AML-193 (cell line): Measurements from ENCODE around the gene CTSW.
A peak's percentile ranks its signal among the peaks of the same experiment; 100 is the strongest.

Experiments
- DNase-seq, 2 experiments: peaks; one replicate each; lab custom pipeline; 2025; lab: John Stamatoyannopoulos, UW

The CTSW gene

DNA sequence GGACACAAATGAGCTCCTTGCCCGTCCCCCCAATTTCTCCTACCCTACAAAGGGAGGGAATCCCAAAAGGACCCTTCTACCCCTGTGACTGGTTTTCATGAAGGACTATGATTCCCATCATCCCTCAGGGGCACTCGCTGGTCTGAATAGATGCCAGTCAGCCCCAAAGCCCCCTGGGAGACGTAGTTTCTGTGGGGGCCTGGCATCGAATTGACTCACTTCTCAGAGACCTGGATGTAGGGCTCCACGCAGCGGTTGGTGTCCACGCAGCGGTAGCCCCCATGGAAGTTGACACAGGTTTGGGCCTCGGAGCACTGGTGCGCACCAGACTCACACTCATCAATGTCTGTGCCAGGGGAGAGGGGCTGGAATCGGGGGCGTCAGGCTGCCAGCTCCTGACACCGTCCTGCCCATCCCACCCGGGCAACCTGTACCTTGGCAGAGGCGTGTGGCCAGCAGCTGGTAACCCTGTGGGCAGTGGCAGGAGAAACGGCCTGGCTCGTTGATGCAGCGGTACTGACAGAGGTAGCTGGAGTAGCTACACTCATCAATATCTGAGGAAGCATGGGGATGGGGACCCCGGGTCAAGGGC lies 11.5 kb upstream of the CTSW start:
- DNase-seq: no peak

DNA sequence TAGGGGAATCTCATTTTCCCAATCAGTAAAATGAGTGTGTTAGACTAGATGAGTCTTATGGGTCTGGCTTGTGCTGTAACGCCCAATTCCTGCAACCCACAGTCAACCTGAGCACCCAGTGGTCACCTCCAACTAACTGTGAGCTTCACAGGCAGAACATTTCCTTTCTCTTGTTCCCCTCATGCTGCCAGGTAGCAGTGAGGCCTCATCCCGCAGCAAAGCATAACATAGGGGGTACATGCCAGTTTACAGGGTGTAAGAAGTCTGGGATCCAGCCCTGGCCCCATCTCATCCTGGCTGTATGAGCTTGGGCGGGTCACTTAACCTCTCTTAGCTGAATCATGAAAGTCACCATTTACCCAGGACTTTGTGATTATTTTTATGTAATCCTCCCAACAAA lies 10.7 kb upstream of the CTSW start:
- no peak for DNase-seq

DNA sequence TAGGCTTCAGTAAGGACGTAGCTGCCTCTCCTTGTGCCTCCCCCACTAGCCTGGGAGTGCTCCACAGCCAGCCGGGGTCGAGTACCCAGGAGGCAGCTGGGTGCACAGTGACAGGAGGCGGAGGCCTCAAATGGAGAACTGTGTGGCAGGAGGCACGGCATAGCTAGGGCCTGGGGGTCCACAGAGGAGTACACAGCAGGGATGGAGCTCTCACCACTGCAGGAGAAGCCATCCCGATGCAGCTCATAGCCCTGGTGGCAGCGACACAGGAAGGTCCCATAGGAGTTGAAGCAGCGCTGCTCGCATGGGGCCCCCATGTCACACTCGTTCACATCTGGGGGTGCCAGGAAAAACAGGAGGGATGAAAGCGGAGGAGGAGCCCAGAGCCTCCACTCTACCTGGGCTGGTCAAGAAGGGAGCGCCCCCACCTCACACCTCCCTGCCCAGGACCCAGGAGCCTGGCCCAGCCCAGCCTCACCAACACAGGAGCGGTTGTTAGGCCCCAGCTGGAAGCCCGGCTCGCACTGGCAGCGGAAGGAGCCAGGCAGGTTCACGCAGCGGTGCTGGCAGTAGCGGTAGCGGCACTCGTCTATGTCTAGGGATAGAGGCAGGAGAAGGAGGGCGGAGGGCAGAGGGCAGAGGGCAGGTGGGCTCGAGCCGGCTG lies 9.9 kb upstream of the CTSW start:
- no peak for DNase-seq

DNA sequence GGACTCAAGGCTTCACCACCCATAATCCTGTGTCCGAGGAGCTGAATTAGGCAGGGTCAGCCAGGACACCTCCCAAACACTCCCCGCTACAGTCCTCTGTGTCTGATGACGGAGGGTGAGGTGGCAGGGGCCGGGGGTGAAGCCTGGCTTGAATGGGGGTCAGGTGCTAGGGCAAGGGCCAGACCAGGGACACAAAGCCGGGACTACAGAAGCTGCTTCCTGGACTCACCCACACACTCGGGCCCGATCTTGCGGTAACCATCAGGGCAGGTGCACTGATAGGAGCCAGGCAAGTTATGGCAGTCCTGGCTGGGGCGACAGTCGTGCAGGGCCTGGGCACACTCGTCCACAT lies 9.4 kb upstream of the CTSW start:
- no peak for DNase-seq

DNA sequence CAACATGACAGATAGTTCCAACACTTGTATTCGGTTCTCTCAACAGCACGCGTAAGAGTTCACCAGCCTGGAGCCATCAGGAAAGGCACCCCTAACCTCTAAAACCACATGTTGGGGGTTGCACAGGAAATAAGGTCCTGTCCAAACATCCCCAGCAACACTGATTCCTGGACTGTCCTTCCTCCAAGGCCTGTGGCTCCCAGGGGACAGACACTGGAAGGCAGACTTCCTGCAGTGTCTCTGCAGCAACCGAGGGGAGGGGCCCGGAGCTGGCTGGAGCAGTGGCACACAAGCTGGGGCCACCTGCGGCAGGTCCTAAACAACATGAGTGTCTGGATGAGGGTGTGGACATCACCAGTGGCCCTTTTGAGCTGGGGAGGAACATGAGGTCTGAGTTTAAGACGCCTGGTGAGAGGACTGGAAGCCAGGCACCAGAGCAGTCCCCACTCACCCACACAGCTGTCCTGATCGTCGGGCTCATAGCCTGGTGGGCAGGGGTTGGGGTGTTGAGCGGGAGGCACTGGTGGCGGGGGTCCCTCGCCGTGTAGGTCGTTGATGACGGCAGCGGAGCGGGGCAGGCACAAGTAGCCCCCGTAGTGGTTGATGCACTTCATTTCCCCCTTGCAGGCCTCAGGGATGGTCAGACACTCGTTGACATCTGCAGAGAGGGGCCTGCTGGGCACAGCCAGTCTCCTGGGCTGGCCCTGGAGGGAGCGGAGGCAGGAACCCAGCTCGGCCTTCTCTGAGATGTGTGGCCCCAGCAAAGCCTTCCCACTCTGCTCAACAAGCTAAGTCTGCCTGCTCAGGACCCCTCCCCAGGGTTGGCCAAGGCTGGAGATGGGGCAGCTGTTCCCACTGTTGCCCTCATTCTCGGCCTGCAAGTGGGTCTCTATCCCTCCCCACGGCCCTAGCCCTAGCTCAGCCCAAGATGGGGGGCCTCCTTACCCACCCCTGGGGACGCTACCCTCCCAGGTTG lies 8.6 kb upstream of the CTSW start:
- DNase-seq: no peak

DNA sequence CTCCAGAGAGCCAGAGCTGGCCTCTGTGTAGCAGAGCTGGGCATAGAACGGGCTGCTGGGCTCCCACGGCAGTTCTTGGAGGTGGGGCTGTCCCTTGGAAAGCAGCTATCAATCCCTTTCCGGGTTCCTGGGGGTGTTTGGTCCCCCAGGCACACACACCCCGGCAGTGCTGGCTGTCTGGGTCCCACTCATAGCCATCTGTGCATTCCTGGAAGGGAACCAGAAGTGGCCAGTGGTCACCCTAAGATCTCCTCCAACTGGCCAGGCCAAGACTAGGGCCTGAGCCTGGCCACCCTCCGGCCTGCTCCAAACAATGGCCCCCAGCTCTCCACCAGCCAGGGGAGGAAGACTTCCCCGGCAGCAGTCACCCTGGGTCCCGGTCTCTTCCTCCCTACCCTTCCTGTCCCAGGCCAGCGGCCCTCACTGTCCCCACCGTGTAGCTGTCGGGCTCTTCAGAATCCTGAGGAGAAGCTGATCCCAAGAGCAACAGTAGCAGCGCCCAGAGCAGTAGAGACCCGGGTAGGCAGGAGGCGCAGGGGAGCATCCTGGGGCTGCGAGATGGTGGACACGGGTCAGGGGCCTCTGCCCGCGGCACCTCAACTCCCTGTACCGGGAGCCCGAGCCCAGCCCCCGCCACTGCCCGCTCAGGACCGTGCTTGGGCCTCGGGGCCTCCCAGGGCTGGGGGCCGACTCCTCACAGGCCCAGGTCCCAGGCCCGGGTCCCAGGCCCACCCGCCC lies 7.7 kb upstream of the CTSW start:
- no peak for DNase-seq

DNA sequence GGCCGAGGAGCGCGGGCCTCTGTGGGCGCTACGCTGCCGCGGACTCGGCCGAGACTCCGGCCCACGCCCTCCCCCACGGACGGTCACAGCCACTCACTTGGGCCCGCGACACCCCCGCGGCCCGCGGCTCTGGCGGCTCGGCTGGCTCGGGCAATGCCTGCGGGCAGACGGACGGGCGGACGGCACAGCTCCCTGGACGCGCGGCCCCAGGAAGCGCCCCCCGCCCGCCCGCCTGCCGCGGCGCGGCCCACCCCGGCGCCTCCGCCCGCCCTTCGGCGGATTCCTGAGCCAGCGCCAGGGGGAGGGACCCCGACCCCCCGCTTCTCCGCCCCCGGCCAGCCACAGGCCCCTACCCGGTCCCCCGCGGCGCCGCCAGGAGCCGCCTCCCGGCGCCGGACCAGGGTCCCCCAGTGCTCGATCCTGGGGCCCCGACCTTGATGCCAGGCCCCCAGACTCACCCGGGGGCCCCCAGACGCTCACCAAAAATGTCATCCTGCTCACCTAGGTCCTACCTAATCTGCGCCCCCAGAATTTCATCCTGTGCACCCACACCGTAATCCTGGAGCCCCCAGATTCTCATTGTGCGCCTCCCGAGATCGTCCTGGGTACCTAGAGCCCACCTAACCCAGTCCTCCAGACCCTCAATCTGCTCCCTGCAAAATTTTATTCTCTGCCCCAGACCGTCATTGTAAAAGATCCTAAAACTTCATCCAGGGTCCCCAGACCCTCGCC lies 6.9 kb upstream of the CTSW start, which contains the start of gene EFEMP2:
EFEMP2 (minus strand) TSS at position 215 of the 732 bp plus-strand sequence. CDS start 446 bp downstream, outside the sequence.
- no peak for DNase-seq

DNA sequence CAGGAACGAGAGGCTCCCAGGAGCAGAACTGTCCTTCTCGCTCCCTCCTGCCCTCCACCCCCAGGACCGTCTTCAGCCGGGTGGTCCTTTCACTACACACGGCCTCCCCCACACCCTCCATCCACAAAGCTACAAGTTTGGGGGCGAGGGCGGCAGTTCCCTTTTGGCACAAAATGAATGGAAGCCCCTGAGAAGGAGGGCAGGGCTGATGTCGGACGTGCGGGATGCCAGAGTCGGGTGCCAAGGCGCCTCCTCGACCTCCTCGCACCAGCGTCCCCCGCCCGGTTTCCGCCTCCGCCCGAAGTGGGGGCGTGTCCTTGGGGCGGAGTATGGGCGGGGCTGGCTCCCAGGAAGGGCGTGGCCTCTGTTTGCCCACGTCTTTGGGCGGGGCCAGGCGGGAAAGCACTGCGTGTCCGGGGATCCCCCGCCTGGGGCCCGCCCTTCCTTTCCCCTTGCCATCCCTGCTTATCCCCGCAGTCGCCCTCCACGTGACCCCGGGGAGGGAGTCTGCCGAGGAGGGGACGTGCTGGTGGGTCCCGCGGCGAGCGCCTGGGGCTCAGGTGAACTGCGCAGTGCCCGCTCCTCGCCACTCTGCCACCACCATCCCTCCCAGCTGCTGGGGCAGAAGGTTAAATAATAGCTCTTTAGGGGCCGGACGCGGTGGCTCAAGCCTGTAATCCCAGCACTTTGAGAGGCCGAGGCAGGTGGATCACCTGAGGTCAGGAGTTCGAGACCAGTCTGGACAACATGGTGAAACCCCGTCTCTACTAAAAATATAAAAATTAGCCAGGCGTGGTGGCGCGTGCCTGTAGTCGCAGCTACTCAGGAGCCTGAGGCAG lies 6.1 kb upstream of the CTSW start:
- DNase-seq: peak; percentile 85 to 86

DNA sequence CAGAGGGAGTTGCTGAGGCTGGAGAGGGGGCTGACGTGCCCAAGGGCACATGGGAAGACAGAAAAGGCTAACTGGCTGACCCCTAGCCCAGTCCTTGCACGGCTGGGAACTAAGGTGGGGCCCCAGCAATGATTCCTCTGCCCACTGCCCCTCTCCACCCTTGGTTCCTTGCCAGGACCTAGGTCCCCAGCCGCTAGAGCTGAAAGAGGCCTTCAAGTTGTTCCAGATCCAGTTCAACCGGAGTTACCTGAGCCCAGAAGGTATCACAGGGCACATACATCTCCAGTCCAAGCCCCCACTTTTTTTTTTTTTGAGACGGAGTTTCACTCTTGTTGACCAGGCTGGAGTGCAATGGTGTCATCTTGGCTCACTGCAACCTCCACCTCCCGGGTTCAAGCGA lies 390 bp downstream of the CTSW start:
- DNase-seq: no peak

DNA sequence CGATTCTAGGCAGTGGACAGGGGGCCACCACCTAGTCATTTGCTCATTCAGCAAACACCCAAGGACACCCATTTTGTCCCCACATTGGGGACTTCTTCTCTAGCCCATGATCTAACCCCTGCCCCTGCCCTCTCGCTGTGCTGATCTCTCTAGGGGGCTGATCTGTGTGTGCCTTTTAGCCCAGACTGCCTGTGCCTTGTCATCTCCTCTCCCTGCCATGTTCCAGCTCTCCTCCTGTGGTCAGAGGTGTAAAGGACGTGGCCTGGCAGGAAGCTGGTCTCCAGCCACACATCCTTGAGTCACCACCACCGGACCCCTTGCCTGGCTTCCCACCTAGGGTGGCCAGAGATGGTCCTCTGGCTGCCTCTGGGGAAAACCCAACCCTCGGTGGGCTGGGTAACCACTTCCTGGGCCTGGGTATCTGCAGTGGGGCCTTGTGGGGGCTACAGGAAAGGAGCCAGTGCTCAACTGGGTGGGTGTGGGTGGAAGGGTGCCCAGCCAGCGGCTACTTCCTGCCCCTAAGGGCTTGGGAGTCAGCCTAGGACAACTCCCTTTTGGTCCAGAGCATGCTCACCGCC lies 1.3 kb downstream of the CTSW start:
- DNase-seq: no peak

DNA sequence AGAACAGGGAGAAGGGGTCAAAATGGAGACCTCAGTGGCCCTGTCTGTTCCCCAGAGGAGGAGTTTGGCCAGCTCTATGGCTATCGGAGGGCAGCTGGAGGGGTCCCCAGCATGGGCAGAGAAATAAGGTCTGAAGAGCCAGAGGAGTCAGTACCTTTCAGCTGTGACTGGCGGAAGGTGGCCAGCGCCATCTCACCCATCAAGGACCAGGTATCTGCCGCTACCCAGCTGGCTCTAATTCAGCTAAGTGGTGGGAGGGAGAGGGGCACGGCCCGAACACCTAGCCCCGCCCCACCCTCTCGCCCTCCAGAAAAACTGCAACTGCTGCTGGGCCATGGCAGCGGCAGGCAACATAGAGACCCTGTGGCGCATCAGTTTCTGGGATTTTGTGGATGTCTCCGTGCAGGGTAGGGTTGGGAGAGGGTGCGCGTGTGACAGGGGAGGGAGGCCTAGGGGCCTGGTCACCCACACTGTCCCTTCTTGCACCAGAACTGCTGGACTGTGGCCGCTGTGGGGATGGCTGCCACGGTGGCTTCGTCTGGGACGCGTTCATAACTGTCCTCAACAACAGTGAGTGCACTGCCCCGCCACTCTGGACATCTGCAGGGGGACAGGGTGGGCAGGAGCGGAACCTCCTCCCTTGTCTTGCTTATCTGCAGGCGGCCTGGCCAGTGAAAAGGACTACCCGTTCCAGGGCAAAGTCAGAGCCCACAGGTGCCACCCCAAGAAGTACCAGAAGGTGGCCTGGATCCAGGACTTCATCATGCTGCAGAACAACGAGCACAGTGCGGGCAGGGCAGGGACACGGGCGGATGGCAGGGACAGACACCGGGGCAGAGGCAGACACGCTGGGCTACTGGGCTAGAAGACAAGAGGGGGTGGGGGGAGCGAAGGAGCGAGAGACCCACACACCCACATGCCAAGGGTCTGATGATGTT lies 2.8 kb downstream of the CTSW start:
- DNase-seq: no peak

DNA sequence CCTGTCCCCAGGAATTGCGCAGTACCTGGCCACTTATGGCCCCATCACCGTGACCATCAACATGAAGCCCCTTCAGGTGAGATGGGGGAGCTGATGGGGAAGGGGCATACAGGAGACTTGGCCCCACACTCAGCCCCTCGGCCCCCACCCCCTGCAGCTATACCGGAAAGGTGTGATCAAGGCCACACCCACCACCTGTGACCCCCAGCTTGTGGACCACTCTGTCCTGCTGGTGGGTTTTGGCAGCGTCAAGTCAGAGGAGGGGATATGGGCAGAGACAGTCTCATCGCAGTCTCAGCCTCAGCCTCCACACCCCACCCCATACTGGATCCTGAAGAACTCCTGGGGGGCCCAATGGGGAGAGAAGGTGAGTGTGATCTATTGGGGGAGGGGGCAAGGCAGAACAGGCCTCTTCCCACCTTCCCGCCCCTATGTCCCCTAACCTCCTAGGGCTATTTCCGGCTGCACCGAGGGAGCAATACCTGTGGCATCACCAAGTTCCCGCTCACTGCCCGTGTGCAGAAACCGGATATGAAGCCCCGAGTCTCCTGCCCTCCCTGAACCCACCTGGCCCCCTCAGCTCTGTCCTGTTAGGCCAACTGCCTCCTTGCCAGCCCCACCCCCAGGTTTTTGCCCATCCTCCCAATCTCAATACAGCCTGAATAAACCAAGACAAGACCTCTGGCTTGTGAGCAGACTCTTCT lies 3.6 kb downstream of the CTSW start:
- no peak for DNase-seq

DNA sequence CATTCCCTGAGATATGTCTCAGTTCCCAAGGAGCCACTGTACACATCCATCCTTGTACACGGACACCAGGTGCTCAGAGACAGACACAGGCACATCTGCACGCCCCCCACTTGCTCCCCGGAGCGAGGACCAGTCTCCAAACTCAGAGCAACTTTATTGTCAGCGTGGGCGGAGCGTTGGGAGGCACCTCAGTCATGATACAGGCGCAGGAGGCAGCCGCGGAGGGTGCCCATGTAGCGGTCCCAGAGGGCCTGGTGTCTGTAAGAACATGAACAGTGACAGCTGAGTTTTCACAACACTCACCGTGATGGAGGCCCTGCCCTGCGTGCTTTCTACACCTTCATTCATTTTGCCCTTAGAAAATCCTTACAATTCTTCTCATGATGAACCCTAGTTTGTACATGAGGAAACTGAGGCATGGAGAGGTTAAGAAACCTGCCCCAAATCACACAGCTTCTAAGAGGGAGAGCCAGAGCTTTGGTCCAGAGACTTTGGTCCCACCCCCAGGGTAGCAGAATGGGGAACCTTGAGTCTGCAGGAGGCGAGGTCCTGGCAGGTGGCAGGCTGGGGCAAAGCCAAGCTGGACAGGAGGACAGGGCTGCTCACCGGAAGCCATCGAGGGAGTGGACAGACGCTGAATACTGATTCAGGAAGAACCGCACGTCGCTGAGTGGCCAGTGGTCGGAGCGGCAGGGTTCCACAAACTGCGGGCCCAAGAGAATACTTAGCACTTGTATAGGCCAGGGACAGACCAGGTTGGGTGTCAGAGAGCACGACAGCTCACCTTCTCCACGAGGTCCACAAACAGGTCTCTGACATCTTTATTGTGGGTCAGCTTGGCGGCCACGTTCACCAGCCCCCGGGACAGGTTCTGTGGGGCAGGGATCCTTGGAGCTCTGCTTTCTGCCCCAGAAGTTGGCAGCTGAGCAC lies 4.4 kb downstream of the CTSW start:
- DNase-seq: no peak

DNA sequence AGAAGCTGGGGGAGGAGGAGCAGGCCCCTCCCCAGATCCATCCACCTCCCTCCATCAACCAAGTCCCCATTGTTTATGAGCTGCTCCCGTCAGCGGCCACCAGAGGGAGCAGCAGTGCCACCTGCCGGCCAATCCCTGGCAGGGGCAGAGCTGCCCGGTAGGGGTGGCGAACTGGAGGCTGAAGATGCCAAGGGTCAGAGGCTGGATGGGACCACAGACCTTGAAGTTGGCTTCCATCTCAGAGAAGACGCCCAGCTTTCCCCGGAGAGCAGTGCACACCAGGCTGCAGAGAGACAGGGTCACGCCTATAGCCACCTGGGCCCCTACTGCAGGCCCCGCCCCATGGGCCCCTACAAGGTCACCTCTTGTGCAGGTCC lies 5.1 kb downstream of the CTSW start:
- DNase-seq: peak; percentile 69 to 70

DNA sequence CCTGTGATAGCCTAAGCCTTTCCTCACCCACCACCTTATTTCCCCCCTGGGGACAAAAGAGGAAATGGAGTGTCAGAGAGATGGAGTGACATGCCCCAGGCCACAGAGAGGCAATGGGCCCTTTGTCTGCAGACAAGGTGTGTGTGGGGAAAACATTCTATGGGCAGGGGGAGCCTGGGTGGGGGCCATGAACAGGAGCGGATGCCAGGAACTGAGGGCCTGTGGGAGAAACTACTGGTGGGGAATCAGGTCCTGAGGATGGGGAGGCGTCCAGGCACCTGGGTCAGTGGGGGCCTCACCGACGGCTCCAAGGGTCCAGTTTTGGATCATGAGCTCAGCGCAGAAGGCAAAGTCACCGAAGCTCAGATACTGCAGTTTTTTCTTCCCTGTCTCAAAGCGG lies 5.6 kb downstream of the CTSW start:
- DNase-seq: no peak

DNA sequence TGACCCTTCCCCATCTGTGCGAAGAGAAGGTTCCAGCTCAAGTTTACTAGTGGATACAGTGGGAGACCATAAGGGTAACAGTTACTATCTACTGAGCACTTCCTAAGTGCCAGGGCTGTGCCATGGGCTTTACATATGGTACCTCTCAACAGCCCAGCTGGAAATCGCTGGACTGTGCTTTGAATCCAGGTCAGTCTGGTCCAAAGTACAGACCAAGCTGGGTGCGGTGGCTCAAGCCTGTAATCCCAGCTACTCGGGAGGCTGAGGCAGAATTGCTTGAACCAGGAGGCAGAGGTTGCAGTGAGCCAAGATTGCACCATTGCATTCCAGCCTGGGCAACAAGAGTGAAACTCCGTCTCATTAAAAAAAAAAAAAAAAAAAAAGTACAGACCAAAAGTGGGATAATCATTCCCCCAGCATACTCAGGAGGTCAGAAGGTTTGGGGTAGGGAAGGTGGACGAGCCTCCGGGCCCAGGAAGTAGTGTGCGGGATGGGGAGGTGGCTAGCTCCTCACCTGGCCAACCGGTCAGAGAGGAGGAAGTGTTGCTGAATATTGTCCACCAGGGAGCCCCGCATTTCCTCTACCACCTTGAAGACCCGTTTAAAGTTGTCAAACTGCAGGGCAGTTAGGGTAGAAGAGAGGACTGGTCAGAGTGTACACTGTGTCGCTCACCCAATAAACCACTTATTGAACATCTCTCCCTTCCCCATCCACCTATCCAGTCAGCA lies 6.3 kb downstream of the CTSW start:
- no peak for DNase-seq
